Left cardiac atrium (tissue), 4 donors: ENCODE measurements around the gene GDPD2. TPM values are rescaled to one million over a fixed set of nuclear protein-coding genes. Genes with fewer than 3 reads are reported as not detected.

Experiments
- ATAC-seq, 2 donors: fragments of 200-7000 bp; cut with Tn5 transposase; one replicate each; pipeline ENCODE4 v1.9.1; 2020; ENCODE audit warnings: mild to moderate bottlenecking in 2 of 2, moderate library complexity in 2 of 2
- DNase-seq: peaks from one replicate; pipeline ENCODE4 v3.0.0-alpha.2; 2020
- intact Hi-C, 2 donors: fragments of 100-400 bp; cut with DNase I; formaldehyde crosslinking; loops; one replicate each; pipeline versions ENCODE4 v1.14.1 to v1.15.1; 2022 to 2023
- total RNA-seq, 2 donors: library from RNA; stranded (reverse); fragmentation: NEBNext Ultra II Directional; extraction: Animal tissue kit (Norgen Biotek cat#: 25700); gene quantifications; one replicate each; pipeline ENCODE4 v1.2.1, GENCODE V29; 2021
- donor health status: DM: no; HTN: yes; CAD: no.
- donor health status: DM: no; HTN: yes; CAD: no; lungs with severe emphysema.
- donor health status: DM: yes; HTN: yes; CAD: no.
- donor health status: Dilated cardiomyopathy.

The GDPD2 gene
- total RNA-seq, 2 donors from 2014 or later, result not detected

DNA sequence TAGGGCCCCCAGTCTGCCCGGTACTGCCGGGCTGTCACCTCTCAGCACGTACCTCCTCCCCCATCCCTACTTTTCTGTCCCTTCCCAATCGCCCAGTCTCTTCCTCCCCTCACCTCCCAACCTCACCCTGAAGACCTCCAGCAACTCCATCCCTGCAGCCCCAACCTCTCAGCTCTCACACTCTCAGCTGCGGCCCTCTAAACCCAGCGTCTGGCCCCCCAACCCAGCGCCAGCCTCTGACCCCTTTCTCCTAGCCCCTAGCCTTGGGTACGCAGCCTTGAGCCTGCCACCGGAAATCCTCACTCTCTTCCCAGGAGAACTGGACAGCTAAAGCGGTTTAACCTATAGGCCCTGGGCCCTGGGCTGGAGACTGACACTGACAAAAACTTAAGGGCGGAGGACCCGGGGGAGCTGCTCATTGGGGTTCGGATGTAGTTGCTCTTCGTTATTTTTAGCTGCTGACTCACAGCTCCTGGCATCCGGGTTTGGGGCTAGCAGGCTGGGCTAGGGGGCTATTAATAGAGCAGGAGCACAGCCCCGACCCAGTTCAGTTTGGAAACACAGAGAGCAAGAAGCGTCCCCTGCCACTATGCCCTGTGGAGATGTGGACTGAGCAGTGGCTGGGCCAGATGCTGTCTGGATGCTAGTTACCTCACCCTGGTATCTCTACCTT is 11.9 kb downstream of the GDPD2 start:
- peak; percentile 50 for DNase-seq
- ATAC-seq, result peak; percentile 48 to 67
- intact Hi-C loops, result no loop called here

DNA sequence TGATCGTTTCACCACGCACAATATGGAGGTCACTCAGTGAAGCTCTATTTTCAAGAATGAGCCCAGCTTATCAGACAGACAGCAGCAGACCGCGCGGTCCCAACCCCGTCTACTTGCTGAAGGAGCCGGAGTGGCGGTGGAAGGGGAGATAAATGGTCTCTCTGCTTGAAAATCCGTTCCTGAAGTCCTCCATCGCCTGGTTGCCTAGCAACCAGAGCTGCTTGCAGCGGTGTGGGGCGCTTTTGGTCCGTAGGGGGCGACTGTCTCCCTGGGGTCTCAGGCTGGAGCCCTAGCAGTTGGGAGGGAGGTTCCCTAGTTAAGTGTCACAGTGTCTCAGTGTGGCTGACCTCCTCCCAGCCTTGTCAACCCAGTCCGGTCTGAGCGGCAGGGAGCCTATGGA is 13.2 kb downstream of the GDPD2 start:
- no peak for DNase-seq
- ATAC-seq, result no peak
- intact Hi-C loops, result no loop called here

DNA sequence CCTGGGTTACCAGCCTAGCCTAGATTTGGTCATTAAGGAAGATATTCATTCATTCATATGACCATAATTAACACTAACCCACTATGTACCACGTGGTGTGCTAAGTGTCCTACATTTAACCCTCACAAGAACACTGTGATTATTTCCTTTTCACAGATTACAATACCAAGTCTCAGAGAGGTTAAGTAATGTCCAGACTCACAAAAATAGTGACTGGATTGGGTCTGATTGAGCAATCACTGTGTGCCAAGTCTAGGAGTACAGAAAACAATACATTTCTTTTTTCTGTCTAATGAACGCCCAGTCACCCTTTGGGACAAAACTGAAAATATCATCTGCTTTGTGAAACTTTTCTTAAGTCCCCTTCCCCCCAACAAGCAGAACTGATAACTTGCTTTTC is 13.9 kb downstream of the GDPD2 start:
- ATAC-seq (no peak), DNase-seq (no peak)
- intact Hi-C loops, result no loop called here

DNA sequence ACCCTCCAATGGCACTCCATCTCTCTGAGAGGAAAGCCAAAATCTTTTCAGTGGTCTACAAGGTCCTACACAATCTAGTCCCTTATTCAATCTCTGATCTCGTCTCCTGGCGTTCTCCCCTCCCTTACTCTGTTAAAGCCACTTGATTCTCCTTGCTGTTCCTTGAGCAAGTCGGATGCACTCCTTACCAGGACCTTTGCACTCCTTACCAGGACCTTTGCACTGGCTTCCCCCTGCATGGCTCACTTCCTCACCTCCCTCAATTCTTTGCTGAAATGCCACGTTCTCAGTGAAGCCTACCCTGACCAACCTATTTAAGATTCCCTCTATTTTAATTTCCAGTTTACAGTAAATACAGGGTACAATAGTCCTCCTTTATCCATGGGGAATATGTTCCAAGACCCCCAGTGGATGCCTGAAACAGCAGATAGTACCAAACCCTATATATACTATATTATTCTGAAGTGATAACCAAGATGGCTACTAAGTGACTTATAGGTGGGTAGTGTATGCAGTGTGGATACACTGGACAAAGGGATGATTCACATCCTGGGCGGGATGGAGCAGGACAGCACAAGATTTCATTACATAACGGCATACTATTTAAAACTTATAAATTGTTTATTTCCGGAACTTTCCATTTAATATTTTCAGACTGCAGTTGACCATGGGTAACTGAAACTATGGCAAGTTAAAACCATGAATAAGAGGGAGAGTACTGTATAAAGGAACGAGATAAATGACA is 15.0 kb downstream of the GDPD2 start:
- intact Hi-C loops, result no loop called here
- ATAC-seq (no peak), DNase-seq (no peak)

DNA sequence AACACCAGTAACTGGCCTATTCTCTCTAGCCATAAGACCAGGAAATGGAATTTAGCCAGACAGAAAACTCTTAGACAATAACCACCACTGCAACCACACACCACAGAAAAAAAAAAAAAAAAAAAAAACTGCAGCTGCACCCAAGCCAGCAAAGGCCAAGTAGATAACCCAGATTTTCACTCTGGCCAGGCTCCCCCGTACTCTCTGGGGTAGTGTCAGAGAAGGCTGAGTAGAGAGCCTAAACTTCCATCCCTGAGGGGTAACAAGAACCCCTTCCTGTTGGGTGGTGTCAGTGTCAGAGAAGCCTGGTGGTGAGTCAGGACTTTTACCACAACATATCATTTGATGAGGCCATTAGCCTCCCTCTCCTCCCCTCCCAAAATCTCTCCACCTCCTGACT is 15.9 kb downstream of the GDPD2 start:
- DNase-seq (no peak), ATAC-seq (no peak)
- intact Hi-C loops, result no loop called here

DNA sequence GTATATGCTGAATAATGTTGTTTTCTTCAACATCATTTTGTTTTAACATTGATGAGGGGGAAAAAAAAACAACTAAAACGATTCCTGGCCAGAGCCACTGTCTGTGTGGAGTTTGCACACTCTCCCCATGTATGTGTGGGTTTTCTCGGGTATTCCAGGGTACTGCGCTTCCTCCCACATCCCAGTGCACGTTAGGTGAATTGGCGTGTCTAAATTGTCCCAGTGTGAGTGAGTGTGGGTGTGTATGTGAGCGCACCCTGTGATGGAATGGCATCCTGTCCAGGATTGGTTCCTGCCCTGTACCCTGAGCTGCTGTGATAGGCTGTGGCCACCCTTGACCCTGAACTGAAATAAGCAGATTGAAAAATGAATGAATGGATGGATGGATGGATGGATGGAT is 19.1 kb downstream of the GDPD2 start:
- DNase-seq (no peak), ATAC-seq (no peak)
- intact Hi-C loops, result no loop called here

DNA sequence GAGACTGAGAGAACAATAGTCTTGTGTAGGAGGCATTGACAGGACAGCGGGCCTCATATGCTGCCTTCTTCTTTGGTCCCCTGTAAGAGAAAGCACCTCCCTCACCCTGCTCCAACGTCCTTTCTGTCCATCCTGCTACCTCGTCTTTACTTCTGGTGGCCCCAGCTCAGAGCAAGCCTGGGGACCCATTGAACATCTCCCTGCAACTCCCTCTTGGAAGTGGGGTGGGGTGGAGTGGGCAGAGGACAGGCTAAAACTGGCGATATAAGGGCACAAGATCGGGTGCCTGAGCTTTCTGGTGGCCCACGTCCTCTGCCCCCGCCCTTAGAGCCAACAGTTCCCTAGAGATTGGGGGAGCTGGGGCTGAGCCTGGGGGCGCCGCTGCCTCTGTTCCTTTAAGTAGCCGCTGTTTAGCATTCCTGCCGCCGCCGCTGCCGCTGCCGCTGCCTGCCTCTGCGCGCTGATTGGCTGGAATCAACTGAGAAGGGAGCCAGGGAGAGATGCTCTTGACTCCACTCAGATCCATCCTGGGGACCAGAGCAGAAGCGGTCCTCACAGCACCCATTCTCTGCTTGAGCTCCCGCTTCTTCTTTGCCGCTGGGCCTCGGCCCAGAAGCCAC is 21.3 kb downstream of the GDPD2 start, which contains the start of gene DLG3:
TSS of gene DLG3 (plus strand) at position 510 of the 620 bp plus-strand sequence. CDS start 367 bp downstream, outside the sequence.
- intact Hi-C loops, result no loop called here
- ATAC-seq (peak; percentile 45 to 57), DNase-seq (no peak)

DNA sequence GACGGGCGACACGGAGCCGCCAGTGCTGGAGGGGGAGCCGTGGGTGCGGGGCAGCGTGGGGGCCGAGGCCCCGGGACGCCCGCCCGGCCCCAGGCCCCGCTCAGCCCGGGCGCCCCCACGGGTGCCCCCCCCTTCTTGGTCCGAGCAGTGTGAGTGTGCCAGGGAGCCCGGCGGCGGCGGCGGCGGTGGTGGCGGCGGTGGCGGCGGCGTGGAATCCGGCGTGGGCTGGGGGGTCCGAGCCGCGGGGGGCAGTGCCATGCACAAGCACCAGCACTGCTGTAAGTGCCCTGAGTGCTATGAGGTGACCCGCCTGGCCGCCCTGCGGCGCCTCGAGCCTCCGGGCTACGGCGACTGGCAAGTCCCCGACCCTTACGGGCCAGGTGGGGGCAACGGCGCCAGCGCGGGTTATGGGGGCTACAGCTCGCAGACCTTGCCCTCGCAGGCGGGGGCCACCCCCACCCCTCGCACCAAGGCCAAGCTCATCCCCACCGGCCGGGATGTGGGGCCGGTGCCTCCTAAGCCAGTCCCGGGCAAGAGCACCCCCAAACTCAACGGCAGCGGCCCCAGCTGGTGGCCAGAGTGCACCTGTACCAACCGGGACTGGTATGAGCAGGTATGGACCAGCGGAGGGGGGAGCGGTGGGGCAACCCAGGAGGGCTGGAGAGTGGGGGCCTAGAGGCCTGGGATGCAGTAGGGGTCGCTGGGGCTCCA is 22.0 kb downstream of the GDPD2 start:
- intact Hi-C loops, result no loop called here
- ATAC-seq (peak in 1 of 2 donors; percentile 17), DNase-seq (no peak)

DNA sequence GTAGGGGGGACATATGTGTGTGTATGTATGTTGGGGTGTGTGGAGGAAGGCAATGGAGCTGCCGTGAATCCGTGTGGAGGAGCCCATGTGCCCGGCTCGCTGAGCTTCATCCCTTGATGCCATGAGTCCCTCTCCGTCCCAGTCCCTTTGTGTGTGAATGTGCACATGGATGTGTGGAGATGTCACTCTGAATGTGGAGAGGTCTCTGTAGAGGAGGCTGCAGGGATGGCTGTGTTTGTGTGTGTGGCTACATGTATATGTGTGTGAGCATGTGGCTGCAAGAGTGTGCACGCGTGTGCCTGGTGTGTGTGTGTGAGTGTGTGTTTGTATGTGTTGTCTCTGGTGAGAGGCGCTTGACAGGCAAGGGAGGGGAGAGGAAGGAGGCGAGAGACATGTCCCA is 22.8 kb downstream of the GDPD2 start:
- no peak for ATAC-seq
- intact Hi-C loops, result no loop called here
- DNase-seq, result no peak

DNA sequence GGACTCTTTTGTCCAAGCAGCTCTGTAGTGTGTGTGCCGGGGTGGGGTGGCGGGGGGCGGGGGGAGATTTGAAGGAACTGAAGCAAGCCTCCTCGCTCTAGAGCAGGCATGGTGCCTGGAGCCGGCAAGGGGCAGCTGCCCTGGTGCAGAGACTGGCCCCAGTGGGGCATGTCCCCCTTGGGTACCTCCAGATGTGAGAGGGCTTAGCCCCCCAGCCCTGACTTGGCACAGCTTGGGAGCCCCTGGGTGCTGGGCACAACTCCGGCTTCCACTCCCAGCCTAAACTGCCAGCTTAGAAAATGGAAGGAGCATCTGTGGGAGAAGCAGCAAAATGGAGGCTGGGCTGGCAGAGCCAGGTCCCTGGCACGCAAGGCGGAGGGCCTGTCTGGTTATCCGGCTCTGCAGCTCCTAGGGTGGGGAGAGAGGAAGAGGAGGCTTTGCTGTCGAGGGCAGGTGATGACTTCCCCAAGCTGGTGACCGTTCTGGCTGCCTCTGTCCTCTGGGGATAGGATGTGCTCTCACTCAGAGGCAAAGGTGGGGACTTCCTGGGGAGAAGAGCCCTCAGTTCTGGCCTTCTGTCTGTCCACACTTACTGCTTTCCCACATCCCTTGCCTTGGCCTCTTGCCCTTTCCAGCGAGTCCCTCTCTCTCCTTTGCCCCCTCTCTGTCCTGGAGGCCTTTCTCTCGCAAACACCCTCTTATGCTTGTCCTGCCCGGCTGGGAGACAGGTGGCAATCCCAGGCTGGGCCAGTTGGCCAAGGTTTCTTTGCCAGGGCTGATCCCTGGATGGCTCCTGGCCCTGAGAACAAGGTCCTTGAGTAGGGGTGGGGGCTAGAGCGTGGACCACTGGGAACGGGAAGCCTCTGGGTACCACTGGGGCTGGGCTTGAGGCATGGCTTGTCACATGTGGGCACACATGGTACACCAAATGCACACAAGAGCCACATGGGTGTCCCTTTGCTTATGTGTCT is 23.6 kb downstream of the GDPD2 start:
- intact Hi-C loops, result no loop called here
- no peak for ATAC-seq
- DNase-seq, result no peak

DNA sequence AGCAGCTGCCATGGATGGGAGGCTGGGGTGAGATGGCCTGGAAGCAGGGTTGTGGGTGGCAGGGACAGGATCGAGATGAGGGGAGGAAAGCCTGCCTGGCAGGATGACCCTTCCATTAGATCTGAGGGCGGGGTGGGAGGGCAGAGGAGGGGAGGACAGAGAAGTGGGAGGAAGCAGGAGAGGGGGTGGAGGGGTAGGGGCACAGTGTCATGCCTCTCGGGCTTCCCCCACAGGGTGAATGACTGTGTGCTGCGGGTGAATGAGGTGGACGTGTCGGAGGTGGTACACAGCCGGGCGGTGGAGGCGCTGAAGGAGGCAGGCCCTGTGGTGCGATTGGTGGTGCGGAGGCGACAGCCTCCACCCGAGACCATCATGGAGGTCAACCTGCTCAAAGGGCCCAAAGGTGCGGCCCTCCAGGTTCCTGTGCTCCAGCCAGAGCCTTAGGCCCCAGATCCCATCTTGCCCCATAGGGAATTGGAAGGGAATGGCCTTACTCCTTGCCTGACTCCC is 26.4 kb downstream of the GDPD2 start:
- ATAC-seq (no peak), DNase-seq (no peak)
- intact Hi-C loops, result no loop called here

DNA sequence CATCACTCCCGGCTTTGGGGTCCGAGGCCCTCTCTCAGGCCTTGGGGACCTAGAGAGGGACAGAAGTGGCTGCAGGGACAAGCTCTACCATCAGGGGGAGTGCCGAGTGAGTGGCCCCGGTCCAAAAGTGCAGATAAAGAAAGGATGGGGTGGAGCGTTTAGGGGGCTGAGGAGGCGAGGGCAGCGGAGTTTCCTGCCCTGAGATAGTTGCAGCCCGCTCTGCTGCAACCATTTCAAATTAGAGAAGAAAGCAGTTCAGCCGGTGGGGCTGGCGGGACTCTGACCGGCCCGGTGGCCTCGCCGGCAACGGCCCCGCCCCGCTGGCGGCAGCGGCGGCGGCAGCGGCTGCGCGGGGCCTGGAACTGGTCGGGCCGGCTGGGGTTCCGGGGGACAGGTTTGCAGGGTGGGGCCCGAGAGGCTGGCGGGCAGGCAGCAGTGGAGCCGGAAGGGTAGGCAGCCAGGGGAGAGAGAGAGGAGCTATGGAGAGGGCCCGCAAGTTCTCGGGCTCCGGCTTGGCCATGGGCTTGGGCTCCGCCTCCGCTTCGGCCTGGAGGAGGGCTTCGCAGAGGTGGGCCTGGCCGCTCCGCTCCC is 29.1 kb downstream of the GDPD2 start:
- ATAC-seq (peak; percentile 36 to 43), DNase-seq (peak; percentile 55)
- intact Hi-C loops, result loop anchor here (5.0 to 10.0 kb wide), 2 partner anchors 100 to 103 kb away; no protein-coding TSS in a partner anchor

DNA sequence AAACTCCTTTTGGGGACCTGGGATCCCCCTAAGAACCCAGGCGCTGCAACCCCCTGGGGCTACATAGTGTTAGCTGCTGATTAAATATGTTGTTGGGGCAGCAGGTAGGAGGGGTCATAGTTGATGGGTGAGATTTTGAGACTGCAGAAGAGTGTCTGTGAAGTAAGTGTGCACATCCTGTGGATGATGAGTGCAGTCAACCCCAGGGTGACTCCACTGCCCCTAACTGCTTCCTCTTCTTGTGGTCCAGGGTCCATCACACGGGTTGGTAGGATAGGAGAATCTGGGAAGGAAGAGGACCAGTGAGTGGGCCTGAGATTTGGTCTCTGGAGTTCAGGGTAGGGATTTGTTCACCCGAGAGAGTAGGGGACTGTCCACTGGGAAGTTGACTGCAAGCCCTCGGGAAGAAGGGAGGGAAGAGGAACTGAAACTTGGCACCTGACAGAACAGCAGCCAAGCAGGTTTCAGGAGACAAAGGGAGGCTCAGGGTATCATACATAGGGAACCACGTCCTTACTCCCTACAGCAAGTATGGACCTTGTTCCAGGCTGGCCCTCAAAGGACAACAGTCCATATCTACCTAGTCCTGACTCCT is 30.0 kb downstream of the GDPD2 start:
- DNase-seq, result no peak
- intact Hi-C loops, result loop anchor here (5.0 to 10.0 kb wide), 2 partner anchors 99 to 102 kb away; no protein-coding TSS in a partner anchor
- no peak for ATAC-seq

DNA sequence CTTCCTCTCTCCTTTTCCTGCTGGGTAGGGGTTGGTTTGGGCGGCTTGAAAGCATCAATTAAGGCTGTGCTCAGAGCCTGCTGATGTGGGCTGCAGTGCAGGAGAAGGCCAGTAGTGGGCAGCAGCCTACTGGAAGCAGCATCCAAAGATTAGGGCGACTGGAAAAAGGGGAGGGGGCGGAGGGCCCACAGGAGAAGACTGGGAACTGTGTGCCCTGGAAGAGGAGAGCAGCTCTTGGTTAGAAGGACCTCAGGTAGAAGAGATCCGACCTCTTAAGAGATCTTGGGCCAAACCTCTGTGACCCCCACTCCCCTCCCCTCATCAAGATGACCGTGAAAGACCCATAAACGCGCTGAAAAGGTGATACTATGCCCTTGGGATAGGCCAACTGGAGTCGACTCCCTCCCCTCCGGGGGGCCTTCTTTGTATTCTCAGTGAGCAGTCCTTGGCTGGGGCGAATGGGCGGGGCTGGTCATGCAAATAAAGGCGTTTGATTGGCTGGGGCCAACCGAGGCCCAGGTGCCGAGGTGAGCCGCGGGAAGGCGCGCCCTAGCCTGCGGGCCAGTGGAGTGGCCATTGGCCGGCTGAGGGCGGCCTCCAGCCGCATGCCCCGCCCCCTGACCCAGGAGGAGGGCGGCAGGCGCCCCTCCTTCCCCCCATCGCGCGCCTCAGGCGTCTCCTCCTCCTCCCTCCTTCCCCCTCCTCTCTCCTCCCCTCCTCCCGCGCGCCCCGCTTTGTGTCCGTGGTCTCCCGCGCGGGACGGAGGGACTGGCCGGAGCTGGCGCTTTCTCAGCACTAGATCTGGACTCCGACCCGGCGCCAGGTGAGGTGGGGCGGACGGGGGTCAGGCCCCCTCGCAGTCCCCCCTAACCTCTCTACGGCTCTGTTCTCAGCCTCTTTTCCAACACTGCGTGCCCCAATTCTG is 31.6 kb downstream of the GDPD2 start:
- intact Hi-C loops, result loop anchor here (5.0 to 10.0 kb wide), 2 partner anchors 98 to 100 kb away; no protein-coding TSS in a partner anchor
- DNase-seq, result peak; percentile 76
- ATAC-seq, result peak; percentile 89 to 96

DNA sequence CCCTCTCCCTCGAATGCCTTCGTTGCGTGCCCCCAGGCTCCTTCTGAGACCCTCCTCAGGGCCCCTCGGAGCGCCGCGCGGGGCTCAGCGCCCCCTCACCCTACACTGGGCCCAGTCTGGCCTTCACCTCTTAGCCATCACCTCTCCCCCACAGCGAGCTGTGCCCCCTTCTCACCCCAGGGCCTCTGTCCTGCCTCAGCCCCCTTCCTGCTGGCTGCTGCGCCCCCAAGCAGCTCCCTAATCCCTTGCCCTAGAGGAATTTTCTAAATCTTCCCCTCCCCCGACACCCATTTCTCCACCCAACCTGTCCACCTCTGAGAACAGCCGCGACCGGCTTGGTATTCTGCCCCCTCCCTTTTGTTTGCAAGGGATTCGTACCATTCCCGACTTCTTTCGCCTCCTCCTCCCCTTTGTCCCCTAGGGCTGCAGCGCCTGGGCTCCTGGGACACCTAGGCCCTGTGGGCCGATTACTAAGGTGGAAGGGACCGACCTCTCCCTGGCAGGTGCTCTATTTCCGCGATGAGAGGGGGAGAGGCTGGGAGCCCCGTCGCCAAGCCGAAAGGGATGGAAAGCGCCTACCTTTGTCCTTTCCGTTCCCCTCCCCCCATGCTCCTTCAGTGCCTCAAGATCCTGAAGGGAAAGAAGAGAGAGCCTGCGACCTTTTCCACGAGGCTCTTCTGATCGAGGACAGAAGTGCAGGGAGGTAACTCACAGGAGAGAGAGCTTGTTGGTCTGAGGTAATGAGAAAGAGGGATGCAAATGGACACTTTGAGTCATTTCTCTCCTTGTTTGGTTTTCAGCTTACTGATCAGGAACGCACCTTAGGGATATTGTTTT is 32.5 kb downstream of the GDPD2 start:
- intact Hi-C loops, result loop anchor here in 1 of 2 donors (10.0 kb wide), 1 partner anchor 99 kb away; no protein-coding TSS in a partner anchor
- ATAC-seq, result peak in 1 of 2 donors; percentile 8

More for the DNA sequence above, 32.5 kb downstream of the GDPD2 start:
- DNase-seq, result no peak
